HepG2 (cell line): ENCODE results near the gene NPFFR1. TPM values are rescaled to one million over a fixed set of nuclear protein-coding genes. Genes with fewer than 3 reads are reported as not detected.

Experiments used
- KDM3A ChIP-seq: IDR thresholded peaks from 2 replicates; pipeline ENCODE4 v1.6.1; 2018; ENCODE audit warnings: low read depth, missing compliant biosample characterization
- KMT2A ChIP-seq: sonication (generic); formaldehyde crosslinking; IDR thresholded peaks from 2 replicates; pipeline ENCODE4 v1.4.0; 2020; ENCODE audit warnings: missing genetic modification reagents
- MED1 ChIP-seq: sonication (generic); formaldehyde crosslinking; IDR thresholded peaks from 2 replicates; pipeline ENCODE4 v1.4.0; 2020; ENCODE audit warnings: missing genetic modification reagents
- MLLT10 ChIP-seq: sonication (generic); formaldehyde crosslinking; IDR thresholded peaks from 2 replicates; pipeline ENCODE4 v1.4.0; 2020; ENCODE audit warnings: missing genetic modification reagents
- MYC ChIP-seq: sonication (generic); formaldehyde crosslinking; IDR thresholded peaks from 2 replicates; pipeline ENCODE4 v1.9.0; 2021; ENCODE audit warnings: missing genetic modification reagents, borderline replicate concordance
- NR2F2 ChIP-seq: IDR thresholded peaks from 2 replicates; pipeline ENCODE4 v1.6.1; 2012; ENCODE audit warnings: low read depth, inconsistent platforms, borderline replicate concordance
- PHF5A ChIP-seq: IDR thresholded peaks from one replicate; pipeline ENCODE4 v1.6.1; 2018; ENCODE audit warnings: low read depth, missing genetic modification reagents; ENCODE audit not compliant: unreplicated experiment
- PHF8 ChIP-seq: sonication (generic); formaldehyde crosslinking; IDR thresholded peaks from 2 replicates; pipeline ENCODE4 v1.5.0; 2020; ENCODE audit warnings: missing genetic modification reagents
- RXRA ChIP-seq: sonication (generic); formaldehyde crosslinking; IDR thresholded peaks from 2 replicates; pipeline ENCODE4 v1.5.1; 2020; ENCODE audit warnings: missing genetic modification reagents
- SRY ChIP-seq: sonication (generic); formaldehyde crosslinking; IDR thresholded peaks from 2 replicates; pipeline ENCODE4 v1.8.0; 2022; ENCODE audit warnings: mild to moderate bottlenecking, missing genetic modification reagents
- ZFX ChIP-seq: sonication (generic); formaldehyde crosslinking; IDR thresholded peaks from 2 replicates; pipeline ENCODE4 v1.4.0; 2020; ENCODE audit warnings: mild to moderate bottlenecking, low read depth, missing genetic modification reagents, moderate library complexity
- ZNF121 ChIP-seq: sonication (generic); formaldehyde crosslinking; IDR thresholded peaks from 2 replicates; pipeline ENCODE4 v1.5.0; 2020; ENCODE audit warnings: mild to moderate bottlenecking, missing genetic modification reagents
- ZNF124 ChIP-seq: sonication (generic); formaldehyde crosslinking; IDR thresholded peaks from 2 replicates; pipeline ENCODE4 v1.4.0; 2020; ENCODE audit warnings: missing genetic modification reagents
- ZNF367 ChIP-seq: sonication (generic); formaldehyde crosslinking; IDR thresholded peaks from 2 replicates; pipeline ENCODE4 v1.4.0; 2020; ENCODE audit warnings: missing genetic modification reagents, borderline replicate concordance
- ZNF563 ChIP-seq: sonication (generic); formaldehyde crosslinking; IDR thresholded peaks from 2 replicates; pipeline ENCODE4 v1.8.0; 2022; ENCODE audit warnings: mild to moderate bottlenecking, moderate library complexity, missing genetic modification reagents
- ZNF772 ChIP-seq: sonication (generic); formaldehyde crosslinking; IDR thresholded peaks from 2 replicates; pipeline ENCODE4 v1.5.0; 2020; ENCODE audit warnings: mild to moderate bottlenecking, missing genetic modification reagents
- ZNF878 ChIP-seq: sonication (generic); formaldehyde crosslinking; IDR thresholded peaks from 2 replicates; pipeline ENCODE4 v1.8.1; 2023; ENCODE audit warnings: mild to moderate bottlenecking, missing genetic modification reagents, moderate library complexity
- ZSCAN25 ChIP-seq: sonication (generic); formaldehyde crosslinking; IDR thresholded peaks from 2 replicates; pipeline ENCODE4 v1.8.0; 2022; ENCODE audit warnings: mild to moderate bottlenecking, missing genetic modification reagents
- polyA plus RNA-seq, 8 experiments: library from polyadenylated mRNA; depleted of rRNA in 3 of 8; stranded (reverse) in 7 of 8; unstranded in 1 of 8; fragments of >200 nt; fragmentation: Illumina TruSeq in 4 of 8; extraction: Trizol in 4 of 8; gene quantifications; 2 replicates each; pipeline versions ENCODE4 v1.2.1 to v1.2.3, GENCODE V29; 2011 to 2016; ENCODE audit warnings: low read depth in 4 of 8, missing spikeins in 1 of 8, mixed read lengths in 1 of 8; ENCODE audit not compliant: insufficient read depth in 1 of 8
- total RNA-seq, 5 experiments: library from RNA; depleted of rRNA; stranded (reverse); fragments of >200 nt; fragmentation: Illumina TruSeq; extraction: Trizol; gene quantifications; 2 replicates each; pipeline ENCODE4 v1.2.3, GENCODE V29; 2016; ENCODE audit warnings: low read depth in 1 of 5
- TF ChIP-seq, protein P1 (sequence below), 2 experiments: sonication (generic) in 1 of 2; formaldehyde crosslinking in 1 of 2; IDR thresholded peaks; 2 replicates each; pipeline versions ENCODE4 v1.5.1 to v1.6.1; 2011 to 2020; ENCODE audit warnings: borderline replicate concordance in 1 of 2, low read depth in 1 of 2, low read length in 1 of 2, mild to moderate bottlenecking in 1 of 2, missing genetic modification reagents in 1 of 2, moderate library complexity in 1 of 2
- TF ChIP-seq, protein P2 (sequence below): sonication (generic); formaldehyde crosslinking; IDR thresholded peaks from 2 replicates; pipeline ENCODE4 v1.8.0; 2022; ENCODE audit warnings: missing genetic modification reagents, low read depth, mild to moderate bottlenecking, borderline replicate concordance
- TF ChIP-seq, protein P3 (sequence below): sonication (generic); formaldehyde crosslinking; IDR thresholded peaks from 2 replicates; pipeline ENCODE4 v1.4.0; 2020; ENCODE audit warnings: missing genetic modification reagents

The NPFFR1 gene
- total and polyA plus RNA-seq, 2 of the 13 experiments (the other 11 are each of a cell fraction or from before 2014, with no cell fraction given) = under 0.01 TPM; not detected in 1

DNA sequence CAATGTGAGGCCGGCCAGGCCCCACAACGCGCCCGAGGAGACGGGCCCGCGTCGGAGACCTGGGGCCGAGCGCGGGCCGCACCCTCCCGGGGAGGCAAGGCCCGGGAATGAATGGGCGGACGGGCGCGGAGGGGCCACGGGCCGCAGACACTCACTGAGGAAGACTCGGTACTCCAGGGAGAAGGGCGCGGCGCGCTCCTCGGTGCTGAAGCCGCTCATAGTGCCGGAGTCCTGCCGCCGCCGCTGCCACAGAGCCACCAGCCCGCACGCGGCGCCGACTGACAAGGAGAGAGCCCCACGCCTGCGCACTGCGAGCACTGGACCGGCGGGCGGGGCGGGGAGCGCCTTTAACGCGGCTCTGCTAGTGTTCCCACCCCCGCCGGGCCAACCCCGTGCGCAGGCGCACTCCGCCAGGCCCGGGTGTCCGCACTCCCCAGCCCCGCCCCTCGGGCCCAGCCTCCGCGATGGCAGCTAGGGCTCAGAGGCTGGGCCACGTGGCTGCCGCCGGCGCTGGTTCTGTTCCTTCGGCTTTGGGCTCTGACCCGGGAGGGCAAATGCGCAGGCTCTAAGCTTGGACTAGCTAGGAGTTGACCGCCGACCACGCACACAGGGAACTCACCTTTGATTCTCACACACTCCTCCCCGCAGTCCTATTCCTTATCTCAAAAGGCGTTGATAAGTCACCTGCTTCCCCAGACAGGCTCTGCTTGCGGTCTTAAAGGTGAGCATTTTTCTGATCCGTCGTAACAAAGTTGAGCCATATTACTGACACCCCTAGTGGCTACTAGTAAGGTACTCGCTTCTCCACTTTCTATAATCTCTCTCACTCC, 50.5 kb downstream of the NPFFR1 start, which contains the start of gene PPA1 (continued):
- TF ChIP-seq MED1 (peak; percentile 59), PHF5A (no peak), ZNF367 (CRISPR knock-in tag) (0 out of 2 replicates have a peak, but pooled peaks have one; percentile 21), ZSCAN25 (CRISPR knock-in tag) (no peak), ZNF878 (peak; percentile 90; the same call in 1 of the 2 replicates), ZFX (peak; percentile 83), MYC (CRISPR knock-in tag) (peak; percentile 98), RXRA (CRISPR knock-in tag) (peak; percentile 55; the same call in 1 of the 2 replicates), PHF8 (peak; percentile 76), KDM3A (CRISPR knock-in tag) (peak; percentile 53; the same call in 1 of the 2 replicates), ZNF772 (CRISPR knock-in tag) (peak; percentile 95), ZNF121 (CRISPR knock-in tag) (0 out of 2 replicates have a peak, but pooled peaks have one; percentile 42), ZNF563 (CRISPR knock-in tag) (peak; percentile 72), ZNF124 (peak; percentile 21; the same call in 1 of the 2 replicates), MLLT10 (no peak), NR2F2 (peak; percentile 57; the same call in 1 of the 2 replicates), KMT2A (peak; percentile 57; the same call in 1 of the 2 replicates), SRY (peak; percentile 90)
- TF ChIP-seq, protein P1, sequence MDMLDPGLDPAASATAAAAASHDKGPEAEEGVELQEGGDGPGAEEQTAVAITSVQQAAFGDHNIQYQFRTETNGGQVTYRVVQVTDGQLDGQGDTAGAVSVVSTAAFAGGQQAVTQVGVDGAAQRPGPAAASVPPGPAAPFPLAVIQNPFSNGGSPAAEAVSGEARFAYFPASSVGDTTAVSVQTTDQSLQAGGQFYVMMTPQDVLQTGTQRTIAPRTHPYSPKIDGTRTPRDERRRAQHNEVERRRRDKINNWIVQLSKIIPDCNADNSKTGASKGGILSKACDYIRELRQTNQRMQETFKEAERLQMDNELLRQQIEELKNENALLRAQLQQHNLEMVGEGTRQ (IDR thresholded peaks at IDR 0.05; ENCODE audit: low read depth, low read length) = peak; percentile 64
- TF ChIP-seq, protein P1 (CRISPR knock-in tag; IDR thresholded peaks at IDR 0.05; ENCODE audit: borderline replicate concordance) = peak; percentile 80; the same call in 1 of the 2 replicates
- TF ChIP-seq, protein P2, sequence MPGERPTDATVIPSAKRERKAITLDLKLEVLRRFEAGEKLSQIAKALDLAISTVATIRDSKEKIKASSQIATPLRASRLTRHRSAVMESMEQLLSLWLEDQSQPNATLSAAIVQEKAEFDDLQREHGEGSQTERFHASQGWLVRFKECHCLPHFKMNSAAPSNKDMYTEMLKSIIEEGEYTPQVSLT (CRISPR knock-in tag) = peak; percentile 88; the same call in 1 of the 2 replicates
- TF ChIP-seq, protein P3, sequence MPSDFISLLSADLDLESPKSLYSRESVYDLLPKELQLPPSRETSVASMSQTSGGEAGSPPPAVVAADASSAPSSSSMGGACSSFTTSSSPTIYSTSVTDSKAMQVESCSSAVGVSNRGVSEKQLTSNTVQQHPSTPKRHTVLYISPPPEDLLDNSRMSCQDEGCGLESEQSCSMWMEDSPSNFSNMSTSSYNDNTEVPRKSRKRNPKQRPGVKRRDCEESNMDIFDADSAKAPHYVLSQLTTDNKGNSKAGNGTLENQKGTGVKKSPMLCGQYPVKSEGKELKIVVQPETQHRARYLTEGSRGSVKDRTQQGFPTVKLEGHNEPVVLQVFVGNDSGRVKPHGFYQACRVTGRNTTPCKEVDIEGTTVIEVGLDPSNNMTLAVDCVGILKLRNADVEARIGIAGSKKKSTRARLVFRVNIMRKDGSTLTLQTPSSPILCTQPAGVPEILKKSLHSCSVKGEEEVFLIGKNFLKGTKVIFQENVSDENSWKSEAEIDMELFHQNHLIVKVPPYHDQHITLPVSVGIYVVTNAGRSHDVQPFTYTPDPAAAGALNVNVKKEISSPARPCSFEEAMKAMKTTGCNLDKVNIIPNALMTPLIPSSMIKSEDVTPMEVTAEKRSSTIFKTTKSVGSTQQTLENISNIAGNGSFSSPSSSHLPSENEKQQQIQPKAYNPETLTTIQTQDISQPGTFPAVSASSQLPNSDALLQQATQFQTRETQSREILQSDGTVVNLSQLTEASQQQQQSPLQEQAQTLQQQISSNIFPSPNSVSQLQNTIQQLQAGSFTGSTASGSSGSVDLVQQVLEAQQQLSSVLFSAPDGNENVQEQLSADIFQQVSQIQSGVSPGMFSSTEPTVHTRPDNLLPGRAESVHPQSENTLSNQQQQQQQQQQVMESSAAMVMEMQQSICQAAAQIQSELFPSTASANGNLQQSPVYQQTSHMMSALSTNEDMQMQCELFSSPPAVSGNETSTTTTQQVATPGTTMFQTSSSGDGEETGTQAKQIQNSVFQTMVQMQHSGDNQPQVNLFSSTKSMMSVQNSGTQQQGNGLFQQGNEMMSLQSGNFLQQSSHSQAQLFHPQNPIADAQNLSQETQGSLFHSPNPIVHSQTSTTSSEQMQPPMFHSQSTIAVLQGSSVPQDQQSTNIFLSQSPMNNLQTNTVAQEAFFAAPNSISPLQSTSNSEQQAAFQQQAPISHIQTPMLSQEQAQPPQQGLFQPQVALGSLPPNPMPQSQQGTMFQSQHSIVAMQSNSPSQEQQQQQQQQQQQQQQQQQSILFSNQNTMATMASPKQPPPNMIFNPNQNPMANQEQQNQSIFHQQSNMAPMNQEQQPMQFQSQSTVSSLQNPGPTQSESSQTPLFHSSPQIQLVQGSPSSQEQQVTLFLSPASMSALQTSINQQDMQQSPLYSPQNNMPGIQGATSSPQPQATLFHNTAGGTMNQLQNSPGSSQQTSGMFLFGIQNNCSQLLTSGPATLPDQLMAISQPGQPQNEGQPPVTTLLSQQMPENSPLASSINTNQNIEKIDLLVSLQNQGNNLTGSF (CRISPR knock-in tag) = peak; percentile 39
